ENCODE measurements around the gene HCRTR1.

DNA sequence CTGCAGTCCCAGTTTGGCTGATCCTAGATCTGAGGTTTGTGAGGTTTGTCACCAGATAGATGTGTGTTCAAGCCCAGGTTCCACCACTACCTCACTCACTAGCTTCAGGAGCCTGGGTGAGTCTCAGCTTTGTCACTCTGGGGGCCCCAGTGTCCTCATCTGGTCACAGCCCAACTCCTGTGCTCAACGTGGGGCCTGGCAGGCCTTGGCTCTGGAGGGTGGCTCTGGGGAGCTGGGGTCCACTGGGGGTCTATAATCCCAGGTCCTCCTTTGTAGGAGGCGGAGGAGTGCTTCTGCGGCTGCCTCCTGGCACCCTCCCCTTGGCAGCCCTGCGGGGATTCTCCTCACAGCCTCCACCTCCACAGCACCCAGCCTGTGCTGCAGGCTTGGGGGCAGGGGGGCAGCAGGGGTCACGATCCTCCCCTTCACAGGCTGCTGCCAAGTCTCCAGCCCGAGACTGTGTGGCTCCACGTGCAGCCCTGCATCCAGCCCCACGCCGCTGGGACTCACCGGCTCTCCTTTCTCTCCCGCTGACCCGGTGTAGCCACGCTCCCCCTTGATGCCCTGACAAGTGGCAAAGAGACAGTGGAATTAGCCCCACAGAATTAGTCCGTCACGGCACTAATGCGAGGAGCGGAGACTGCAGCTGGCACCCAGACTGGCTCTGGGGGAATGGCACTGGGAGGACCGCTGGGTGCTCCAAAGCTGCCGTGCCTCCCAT, 49.7 kb downstream of the HCRTR1 start:
- TF ChIP-seq CTCF (IDR thresholded peaks at IDR 0.05) (no peak), TAF1 (IDR thresholded peaks at IDR 0.05; ENCODE audit: borderline replicate concordance, low read depth, low read length) (no peak), GABPA (IDR thresholded peaks at IDR 0.05; ENCODE audit: low read depth) (no peak), MXI1 (IDR thresholded peaks at IDR 0.05; ENCODE audit: low read depth, low read length) (no peak), CHD2 (IDR thresholded peaks at IDR 0.05; ENCODE audit: low read length, partially characterized antibody) (no peak), SIN3A (IDR thresholded peaks at IDR 0.05; ENCODE audit: borderline replicate concordance, low read depth, low read length) (no peak), TEAD4 (IDR thresholded peaks at IDR 0.05; ENCODE audit: borderline replicate concordance, insufficient read depth) (no peak), ELF1 (IDR thresholded peaks at IDR 0.05) (no peak), JUND (IDR thresholded peaks at IDR 0.05) (no peak)
- TF ChIP-seq, protein P1, sequence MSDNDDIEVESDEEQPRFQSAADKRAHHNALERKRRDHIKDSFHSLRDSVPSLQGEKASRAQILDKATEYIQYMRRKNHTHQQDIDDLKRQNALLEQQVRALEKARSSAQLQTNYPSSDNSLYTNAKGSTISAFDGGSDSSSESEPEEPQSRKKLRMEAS (IDR thresholded peaks at IDR 0.05; ENCODE audit: low read depth): no peak
- TF ChIP-seq, protein P2, sequence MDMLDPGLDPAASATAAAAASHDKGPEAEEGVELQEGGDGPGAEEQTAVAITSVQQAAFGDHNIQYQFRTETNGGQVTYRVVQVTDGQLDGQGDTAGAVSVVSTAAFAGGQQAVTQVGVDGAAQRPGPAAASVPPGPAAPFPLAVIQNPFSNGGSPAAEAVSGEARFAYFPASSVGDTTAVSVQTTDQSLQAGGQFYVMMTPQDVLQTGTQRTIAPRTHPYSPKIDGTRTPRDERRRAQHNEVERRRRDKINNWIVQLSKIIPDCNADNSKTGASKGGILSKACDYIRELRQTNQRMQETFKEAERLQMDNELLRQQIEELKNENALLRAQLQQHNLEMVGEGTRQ (IDR thresholded peaks at IDR 0.05; ENCODE audit: borderline replicate concordance, low read depth, low read length): no peak
- TF ChIP-seq, protein P3, sequence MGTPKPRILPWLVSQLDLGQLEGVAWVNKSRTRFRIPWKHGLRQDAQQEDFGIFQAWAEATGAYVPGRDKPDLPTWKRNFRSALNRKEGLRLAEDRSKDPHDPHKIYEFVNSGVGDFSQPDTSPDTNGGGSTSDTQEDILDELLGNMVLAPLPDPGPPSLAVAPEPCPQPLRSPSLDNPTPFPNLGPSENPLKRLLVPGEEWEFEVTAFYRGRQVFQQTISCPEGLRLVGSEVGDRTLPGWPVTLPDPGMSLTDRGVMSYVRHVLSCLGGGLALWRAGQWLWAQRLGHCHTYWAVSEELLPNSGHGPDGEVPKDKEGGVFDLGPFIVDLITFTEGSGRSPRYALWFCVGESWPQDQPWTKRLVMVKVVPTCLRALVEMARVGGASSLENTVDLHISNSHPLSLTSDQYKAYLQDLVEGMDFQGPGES (IDR thresholded peaks at IDR 0.05; ENCODE audit: low read depth, low read length): no peak
- TF ChIP-seq, protein P4, sequence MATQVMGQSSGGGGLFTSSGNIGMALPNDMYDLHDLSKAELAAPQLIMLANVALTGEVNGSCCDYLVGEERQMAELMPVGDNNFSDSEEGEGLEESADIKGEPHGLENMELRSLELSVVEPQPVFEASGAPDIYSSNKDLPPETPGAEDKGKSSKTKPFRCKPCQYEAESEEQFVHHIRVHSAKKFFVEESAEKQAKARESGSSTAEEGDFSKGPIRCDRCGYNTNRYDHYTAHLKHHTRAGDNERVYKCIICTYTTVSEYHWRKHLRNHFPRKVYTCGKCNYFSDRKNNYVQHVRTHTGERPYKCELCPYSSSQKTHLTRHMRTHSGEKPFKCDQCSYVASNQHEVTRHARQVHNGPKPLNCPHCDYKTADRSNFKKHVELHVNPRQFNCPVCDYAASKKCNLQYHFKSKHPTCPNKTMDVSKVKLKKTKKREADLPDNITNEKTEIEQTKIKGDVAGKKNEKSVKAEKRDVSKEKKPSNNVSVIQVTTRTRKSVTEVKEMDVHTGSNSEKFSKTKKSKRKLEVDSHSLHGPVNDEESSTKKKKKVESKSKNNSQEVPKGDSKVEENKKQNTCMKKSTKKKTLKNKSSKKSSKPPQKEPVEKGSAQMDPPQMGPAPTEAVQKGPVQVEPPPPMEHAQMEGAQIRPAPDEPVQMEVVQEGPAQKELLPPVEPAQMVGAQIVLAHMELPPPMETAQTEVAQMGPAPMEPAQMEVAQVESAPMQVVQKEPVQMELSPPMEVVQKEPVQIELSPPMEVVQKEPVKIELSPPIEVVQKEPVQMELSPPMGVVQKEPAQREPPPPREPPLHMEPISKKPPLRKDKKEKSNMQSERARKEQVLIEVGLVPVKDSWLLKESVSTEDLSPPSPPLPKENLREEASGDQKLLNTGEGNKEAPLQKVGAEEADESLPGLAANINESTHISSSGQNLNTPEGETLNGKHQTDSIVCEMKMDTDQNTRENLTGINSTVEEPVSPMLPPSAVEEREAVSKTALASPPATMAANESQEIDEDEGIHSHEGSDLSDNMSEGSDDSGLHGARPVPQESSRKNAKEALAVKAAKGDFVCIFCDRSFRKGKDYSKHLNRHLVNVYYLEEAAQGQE (IDR thresholded peaks at IDR 0.05; ENCODE audit: low read depth, low read length): no peak
